HG02981 (cell line): Measurements from ENCODE around the gene CDC14A.

Experiments
- ATAC-seq: cut with Tn5 transposase; IDR thresholded peaks from one replicate; pipeline ENCODE4 v1.9.1; 2021; ENCODE audit warnings: mild to moderate bottlenecking, moderate library complexity; ENCODE audit not compliant: unreplicated experiment

The CDC14A gene

GRCh38 chr1:100479620-100480338 lies 127.5 kb downstream of the CDC14A start:
- ATAC-seq, result no peak

- no peak for ATAC-seq
These were observed 129.0 kb downstream of the CDC14A start for GRCh38 chr1:100481303-100481702.

DNA sequence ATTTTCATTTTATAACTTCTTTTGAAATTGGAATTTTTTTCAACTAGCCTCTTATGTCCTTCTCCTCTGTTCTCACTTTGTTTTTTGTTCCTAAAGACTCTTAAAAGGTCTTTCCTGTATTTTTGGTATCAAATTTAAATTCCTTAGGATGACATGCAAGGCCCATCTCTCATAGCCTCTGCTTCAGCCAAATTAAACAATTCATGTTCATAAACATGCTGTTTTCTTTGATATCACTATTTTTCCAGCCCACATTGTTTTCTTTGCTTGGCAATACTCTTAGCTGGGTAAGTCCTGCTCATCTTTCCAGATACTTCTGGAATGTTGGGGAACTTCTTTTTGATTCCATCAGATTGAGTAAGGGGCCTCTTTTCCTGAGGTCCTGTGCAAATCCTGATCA lies 129.9 kb downstream of the CDC14A start:
- ATAC-seq, result no peak

- ATAC-seq, result no peak
These were observed 130.4 kb downstream of the CDC14A start for GRCh38 chr1:100482748-100483147.

GRCh38 chr1:100483230-100483629 lies 130.9 kb downstream of the CDC14A start:
- no peak for ATAC-seq

DNA sequence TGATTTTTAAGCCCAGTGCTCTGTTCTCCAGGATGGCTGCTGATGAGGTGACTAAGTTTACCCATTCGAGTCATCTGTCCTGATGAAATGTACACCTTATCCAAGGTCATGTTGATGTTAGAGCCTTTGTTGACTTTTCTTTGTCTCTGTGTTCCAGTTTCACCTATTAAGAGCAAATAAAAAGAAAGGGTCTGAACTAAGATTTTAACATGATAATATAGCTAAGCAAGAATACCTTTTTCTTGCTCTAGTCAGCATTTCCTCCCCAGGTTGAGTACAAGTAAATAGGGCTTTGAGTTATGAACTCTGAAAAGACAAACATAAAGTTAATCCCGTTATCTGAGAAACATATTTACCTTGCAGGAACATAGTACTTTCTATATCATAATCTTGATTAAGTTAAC lies 133.6 kb downstream of the CDC14A start:
- no peak for ATAC-seq

GRCh38 chr1:100494393-100495084 lies 142.2 kb downstream of the CDC14A start:
- no peak for ATAC-seq

DNA sequence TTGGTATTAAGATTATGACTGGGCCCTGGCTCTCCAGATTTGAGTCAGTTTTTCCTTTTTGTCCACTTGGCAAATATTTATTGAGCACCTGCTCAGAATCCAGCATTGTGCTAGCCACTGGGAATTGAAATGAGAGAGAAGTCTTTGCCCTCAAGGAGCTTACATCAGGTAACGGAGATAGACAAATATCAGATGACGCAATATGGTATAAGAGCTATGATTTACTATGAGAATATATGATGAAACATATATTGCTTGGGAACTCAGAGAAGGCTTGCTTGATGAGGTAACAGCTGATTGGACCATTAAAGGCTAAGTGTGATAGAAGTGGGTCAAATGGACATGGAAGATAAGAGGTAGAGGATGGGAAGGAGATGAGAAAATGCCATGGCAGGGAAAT lies 144.6 kb downstream of the CDC14A start:
- ATAC-seq, result no peak

DNA sequence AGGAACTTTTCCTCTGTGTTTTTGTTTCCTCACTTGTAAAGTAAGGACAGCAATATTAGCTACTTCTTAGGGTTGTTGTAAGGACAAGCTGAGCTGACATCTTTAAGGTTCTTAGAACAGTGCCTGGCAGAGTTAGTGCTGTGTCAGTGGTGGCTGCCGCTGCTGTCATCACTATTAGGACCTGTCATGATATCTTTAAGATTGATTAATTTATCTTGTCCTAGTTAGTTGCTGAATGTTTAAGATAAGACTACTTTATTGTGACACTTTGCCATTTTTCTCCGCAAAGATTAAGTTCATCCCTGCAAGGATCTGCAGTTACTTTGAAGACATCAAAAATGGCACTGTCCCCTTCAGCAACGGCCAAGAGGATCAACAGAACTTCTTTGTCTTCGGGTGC lies 145.5 kb downstream of the CDC14A start:
- no peak for ATAC-seq

- ATAC-seq, result no peak
These were observed 147.0 kb downstream of the CDC14A start for GRCh38 chr1:100499194-100499811.

DNA sequence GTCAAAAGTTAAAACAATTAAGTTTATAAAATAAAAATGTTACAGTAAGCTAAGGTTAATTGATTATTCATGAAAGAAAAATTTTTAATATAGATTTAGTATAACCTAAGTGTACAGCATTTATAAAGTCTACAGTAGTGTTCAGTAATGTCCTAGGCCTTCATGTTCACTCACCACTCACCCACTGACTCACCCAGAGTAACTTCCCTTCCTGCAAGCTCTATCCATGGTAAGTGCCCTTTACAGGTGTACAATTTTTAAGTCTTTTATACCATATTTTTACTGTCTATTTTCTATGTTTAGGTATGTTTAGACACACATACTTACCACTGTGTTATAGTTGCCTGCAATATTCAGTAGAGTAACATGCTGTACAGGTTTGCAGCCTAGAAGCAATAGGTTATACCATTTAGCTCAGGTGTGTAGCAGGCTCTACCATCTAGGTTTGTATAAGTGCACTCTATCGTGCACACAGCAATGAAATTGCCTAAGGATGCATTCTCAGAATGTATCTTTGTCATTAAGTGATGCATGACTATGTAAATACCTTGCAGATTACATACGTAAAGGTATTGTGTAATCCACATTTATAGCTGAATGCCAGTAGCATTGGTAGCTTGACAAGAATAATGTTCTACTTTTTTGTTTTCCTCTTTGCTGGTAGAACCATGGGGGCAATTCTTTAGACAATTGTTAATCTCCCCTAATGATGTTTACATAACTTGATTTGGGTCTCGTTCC lies 149.9 kb downstream of the CDC14A start:
- no peak for ATAC-seq

GRCh38 chr1:100506217-100506616 lies 153.9 kb downstream of the CDC14A start:
- no peak for ATAC-seq

GRCh38 chr1:100510451-100510850 lies 158.1 kb downstream of the CDC14A start:
- no peak for ATAC-seq

DNA sequence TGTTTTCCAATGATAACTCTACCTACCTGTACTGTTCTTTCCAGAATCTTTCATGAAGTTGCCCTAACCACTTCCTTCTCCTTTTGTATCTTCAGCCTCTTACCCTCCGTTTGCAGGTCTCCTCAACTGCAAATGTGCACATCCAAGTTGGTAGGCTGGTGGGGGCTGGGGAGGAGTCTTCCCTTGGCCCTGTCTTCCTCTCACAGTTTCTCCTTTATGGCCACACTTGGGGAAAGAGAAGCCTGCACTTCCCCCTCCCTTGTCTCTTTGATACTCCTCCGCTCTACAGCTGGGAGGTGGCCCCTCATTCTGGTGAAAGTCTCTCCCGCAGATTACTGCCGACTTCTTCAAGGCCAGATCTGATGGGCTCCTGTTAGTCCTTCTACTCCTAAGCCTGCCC lies 158.8 kb downstream of the CDC14A start:
- no peak for ATAC-seq

DNA sequence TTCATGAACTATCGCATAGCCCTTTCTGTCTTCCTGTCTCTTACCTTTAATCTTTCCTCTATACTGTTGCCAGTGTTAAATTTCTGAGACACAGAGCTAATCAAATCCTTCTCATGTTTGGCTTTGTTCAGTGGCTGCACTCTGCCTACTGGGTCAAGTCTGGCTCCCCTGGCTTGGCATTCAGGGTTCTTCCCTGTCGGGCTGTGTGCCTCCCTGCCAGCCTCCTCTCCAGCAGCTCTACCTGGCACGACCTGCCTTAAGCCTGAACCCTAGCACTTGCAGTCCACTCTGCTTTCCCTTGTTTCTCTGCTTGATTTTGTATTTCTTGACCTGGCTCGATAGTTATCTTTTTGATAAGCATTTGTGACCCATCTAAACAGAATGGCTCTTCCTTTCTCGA lies 159.5 kb downstream of the CDC14A start:
- no peak for ATAC-seq

DNA sequence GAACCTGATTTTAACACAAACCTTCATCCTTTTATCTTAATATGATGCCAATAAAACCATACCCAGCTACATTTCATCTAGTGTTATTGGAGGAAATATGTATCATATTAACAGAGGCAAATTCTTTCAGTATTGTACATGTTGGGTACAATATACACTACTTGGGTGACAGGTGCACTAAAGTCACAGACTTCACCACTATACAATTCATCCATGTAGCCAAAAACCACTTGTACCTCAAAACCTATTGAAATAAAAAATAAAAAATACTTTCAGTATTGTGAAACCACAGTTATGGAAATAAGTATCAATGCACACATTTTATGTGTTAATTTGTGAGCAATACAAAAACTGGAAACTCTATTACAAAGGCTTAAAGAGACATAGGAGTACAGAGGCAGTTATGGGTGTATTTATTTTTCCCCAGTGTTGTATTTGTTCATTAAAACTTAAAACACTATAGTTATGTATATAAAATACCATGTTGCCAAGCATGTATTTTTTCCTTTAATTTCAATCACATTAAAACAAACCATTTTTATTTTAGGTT lies 160.6 kb downstream of the CDC14A start:
- ATAC-seq, result no peak

DNA sequence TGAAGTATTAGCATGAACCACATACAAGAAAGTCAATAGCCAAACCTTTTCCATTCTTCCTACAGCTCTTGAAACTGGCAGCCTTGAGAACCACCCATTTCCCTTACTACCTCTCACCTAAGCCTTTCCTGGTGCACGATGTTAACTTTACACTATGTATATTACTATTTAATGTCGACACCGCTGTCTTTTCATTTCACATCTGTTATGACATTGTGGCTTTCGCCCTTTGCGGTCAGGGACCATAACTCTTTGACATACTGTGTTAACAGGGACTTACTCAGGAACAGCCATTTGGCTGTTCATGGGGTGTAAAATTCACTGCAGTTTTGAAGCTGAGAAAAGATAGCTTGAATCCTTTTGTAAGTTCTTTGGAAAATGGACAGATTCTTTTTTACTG lies 164.6 kb downstream of the CDC14A start:
- no peak for ATAC-seq

DNA sequence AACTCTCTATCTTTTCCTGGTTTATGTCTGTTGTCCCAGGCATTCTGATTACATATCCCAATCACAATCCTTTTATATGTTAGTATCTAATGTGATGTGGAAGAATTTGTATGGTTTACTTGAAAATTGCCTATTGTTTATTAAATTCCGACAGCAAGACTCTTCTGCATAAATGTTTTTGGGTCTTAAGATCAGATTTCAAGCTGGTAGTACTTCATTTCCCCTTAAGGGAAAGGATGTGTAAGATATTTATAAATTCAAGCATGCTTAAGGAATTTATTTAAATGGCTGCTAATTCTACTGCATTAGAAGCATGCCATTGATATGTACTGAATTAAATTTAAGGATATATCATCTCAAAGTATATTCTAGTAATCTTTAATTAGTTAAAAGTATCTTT lies 165.2 kb downstream of the CDC14A start:
- no peak for ATAC-seq

- ATAC-seq, result no peak
These were observed 165.7 kb downstream of the CDC14A start for GRCh38 chr1:100518023-100518422.

GRCh38 chr1:100523038-100523652 lies 170.8 kb downstream of the CDC14A start:
- ATAC-seq, result peak; percentile 91

- ATAC-seq, result no peak
These were observed 172.0 kb downstream of the CDC14A start for GRCh38 chr1:100524355-100524754.
